Right ventricle myocardium superior (tissue), 1 donor: Measurements from ENCODE around the gene CYTH3. TPM values are rescaled to one million over a fixed set of nuclear protein-coding genes. Genes with fewer than 3 reads are reported as not detected.
"Not testable (repeated sequence)": the region's sequence is repeated elsewhere in the genome, so short reads cannot be mapped to it uniquely, and the experiment has no call there.

Experiments used
- ATAC-seq: fragments of 200-7000 bp; cut with Tn5 transposase; one replicate; pipeline ENCODE4 v1.9.1; 2020; ENCODE audit warnings: mild to moderate bottlenecking; ENCODE audit not compliant: poor library complexity
- DNase-seq: peaks from one replicate; pipeline ENCODE4 v3.0.0-alpha.2; 2020
- intact Hi-C: fragments of 100-400 bp; cut with DNase I; formaldehyde crosslinking; loops from one replicate; pipeline ENCODE4 v1.11.2; 2022
- long read RNA-seq: library from polyadenylated mRNA; unstranded; transcript quantifications from one replicate; pipeline ENCODE4 v2.0.0, GENCODE V29; 2021
- total RNA-seq: library from RNA; stranded (reverse); fragmentation: NEBNext Ultra II Directional; extraction: Animal tissue kit (Norgen Biotek cat#: 25700); gene quantifications from one replicate; pipeline ENCODE4 v1.2.1, GENCODE V29; 2021
- donor health status: DM: no; HTN: yes; CAD: no; lungs with severe emphysema.

Gene CYTH3, protein sequence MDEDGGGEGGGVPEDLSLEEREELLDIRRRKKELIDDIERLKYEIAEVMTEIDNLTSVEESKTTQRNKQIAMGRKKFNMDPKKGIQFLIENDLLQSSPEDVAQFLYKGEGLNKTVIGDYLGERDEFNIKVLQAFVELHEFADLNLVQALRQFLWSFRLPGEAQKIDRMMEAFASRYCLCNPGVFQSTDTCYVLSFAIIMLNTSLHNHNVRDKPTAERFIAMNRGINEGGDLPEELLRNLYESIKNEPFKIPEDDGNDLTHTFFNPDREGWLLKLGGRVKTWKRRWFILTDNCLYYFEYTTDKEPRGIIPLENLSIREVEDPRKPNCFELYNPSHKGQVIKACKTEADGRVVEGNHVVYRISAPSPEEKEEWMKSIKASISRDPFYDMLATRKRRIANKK
- 25.6 TPM for total RNA-seq
- long read RNA-seq, full-length matches to known transcripts: 77 of 112 reads
- long read RNA-seq, partial matches to known transcripts: 12 of 112 reads
- long read RNA-seq, other reads (novel, unspliced or antisense): 23 of 112 reads

GRCh38 chr7:6272481-6273323 lies at the start of gene CYTH3:
Gene CYTH3 (minus strand): TSS chr7:6272624. CDS start chr7:6272507, 117 bp downstream.
- peak; percentile 88 for DNase-seq
- peak; percentile 95 for ATAC-seq
- intact Hi-C loops: loop anchor here (5.0 kb wide), 1 partner anchor 110 kb away; no protein-coding TSS in a partner anchor

GRCh38 chr7:6320791-6321190 lies 48.4 kb upstream of the CYTH3 start:
- ATAC-seq (no peak), DNase-seq (peak; percentile 5)
- intact Hi-C loops: no loop called here

GRCh38 chr7:6317797-6318438 lies 45.5 kb upstream of the CYTH3 start:
- ATAC-seq (peak; percentile 91), DNase-seq (peak; percentile 82)
- intact Hi-C loops: no loop called here

GRCh38 chr7:6316226-6316625 lies 43.8 kb upstream of the CYTH3 start:
- DNase-seq: peak; percentile 5
- no peak for ATAC-seq
- intact Hi-C loops: no loop called here

GRCh38 chr7:6315746-6316145 lies 43.3 kb upstream of the CYTH3 start:
- ATAC-seq: no peak
- intact Hi-C loops: no loop called here
- peak; percentile 13 for DNase-seq

DNA sequence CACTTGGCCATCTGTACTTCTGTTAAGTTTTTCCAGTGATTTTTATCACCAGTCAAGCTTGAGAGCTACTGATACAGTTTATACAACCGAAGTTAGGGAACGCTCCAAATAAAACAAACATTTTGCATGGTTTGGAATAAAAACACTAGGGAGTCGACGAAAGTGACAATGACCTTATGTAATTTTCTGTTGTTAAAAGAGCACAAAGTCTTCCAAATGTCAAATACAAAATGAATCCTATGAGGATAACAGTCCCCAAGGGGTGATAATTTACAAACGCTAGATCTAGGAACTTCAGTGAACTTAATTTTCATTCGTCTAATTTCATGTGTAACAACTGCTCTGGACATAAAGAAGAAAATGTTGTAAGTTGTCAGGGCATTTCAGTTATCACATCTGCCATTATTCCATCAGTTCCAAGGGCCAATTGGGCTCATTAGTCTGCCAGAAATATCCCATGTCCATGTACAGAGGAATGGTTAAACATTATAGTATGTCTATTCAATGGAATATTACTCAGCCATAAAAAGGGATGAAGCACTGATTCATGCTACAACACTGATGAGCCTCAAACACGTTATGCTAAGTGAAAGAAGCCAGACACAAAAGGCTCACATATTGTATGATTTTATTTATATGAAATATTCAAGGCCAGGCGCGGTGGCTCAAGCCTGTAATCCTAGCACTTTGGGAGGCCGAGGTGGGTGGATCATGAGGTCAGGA lies 38.0 kb upstream of the CYTH3 start:
- ATAC-seq (no peak), DNase-seq (peak; percentile 6)
- intact Hi-C loops: loop anchor here (5.0 kb wide), 1 partner anchor 33 kb away; no protein-coding TSS in a partner anchor

DNA sequence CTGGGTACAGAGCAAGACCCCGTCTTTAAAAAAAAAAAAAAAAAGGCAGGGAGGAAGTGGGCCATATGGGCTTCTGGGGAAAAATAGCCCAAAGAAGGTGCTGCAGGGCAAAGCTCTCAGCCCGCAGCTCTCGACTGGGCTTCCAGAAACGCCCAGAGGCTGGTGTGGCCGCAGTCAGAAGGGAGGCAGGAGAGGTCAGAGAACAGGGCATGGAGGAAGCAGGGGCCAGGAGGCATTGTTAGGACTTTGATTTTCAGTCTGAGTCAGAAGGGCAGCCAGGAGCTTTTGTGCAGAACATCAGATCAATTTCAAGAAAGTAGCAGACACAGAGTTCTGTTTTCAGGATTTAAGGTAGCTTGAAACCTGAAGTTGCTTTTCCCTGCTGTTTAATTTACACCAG lies 35.3 kb upstream of the CYTH3 start:
- ATAC-seq (no peak), DNase-seq (peak; percentile 17)
- intact Hi-C loops: no loop called here

DNA sequence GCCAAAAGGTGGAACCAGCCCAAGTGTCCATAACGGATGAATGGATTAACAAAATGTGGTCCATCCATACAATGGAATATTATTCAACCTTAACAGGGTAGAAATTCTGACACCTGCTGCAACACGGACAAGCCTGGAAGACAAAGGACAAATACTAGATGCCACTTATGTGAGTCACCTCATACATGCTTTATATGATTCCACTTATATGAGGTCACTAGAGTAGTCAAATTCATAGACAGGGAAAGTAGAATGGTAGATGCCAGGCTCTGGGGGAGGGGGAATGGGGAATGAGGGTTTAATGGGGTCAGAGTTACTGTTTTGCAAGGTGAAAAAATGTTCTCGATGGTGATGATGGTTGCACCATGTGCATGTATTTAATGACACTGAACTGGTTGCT lies 34.0 kb upstream of the CYTH3 start:
- no peak for DNase-seq
- intact Hi-C loops: no loop called here
- ATAC-seq: no peak

GRCh38 chr7:6305330-6305729 lies 32.9 kb upstream of the CYTH3 start:
- DNase-seq (no peak), ATAC-seq (no peak)
- intact Hi-C loops: no loop called here

- ATAC-seq, intact Hi-C loops: not testable (repeated sequence)
- peak; percentile 0 for DNase-seq
These were observed 29.0 kb upstream of the CYTH3 start for GRCh38 chr7:6301446-6301845.

DNA sequence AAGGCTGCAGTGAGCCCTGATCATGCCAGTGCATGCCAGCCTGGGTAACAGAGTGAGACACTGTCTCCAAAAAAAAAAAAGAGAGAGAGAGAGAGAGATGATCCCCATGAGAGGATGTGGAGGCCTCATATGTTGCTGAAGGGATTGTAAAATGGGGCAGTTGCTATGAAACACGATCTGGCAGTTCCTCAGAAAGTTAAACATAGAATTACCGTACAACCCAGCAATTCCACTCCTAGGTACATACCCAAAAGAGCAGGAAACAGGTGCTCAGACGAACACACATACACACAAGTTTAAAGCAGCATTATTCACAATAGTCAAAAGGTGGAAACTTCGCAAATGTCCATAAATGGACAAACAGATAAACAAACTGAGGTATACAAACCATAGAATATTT lies 27.4 kb upstream of the CYTH3 start:
- DNase-seq: peak; percentile 7
- ATAC-seq: no peak
- intact Hi-C loops: no loop called here

DNA sequence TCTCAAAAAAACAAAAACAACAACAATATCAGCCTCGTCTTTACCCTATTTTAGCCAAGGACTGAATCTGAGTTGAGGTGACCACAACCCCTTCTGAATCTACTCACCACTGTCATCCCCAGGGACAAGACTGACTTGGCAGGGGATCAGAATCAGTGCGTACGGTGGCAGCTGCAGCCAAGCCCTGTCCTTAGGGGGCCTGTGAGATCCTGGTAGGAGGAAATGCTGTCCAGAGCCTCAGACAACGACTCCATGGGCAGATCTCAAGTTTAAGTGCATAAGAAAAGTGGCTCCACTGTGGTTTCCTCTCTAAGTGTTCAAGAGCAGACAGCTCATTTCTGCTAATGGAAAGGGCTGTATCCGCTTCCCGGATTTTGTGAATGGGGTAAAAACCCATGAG lies 22.4 kb upstream of the CYTH3 start:
- intact Hi-C loops: no loop called here
- ATAC-seq (no peak), DNase-seq (peak; percentile 39)

DNA sequence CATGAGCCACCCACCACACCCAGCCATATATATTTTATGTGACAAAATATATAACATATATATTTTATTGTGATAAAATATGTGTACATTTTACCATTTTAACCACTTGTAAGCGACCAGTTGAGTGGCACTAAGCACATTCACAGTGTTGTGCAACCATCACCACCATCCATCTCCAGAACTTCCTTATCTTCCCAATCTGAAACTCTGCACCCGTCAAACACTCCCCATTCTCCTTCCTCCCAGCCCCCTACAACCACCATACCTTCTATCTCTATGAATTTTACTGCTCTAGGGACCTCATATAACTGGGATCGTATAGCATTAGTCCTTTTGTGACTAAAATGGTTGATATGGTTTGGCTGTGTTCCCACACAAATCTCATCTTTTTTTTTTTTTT lies 20.8 kb upstream of the CYTH3 start:
- DNase-seq (no peak), ATAC-seq (no peak)

GRCh38 chr7:6291941-6292340 lies 19.5 kb upstream of the CYTH3 start:
- intact Hi-C loops, DNase-seq, ATAC-seq: not testable (repeated sequence)

More for the DNA sequence above, 20.8 kb upstream of the CYTH3 start:
- intact Hi-C loops: no loop called here

GRCh38 chr7:6291531-6291930 lies 19.1 kb upstream of the CYTH3 start:
- intact Hi-C loops: no loop called here
- DNase-seq (no peak), ATAC-seq (no peak)

DNA sequence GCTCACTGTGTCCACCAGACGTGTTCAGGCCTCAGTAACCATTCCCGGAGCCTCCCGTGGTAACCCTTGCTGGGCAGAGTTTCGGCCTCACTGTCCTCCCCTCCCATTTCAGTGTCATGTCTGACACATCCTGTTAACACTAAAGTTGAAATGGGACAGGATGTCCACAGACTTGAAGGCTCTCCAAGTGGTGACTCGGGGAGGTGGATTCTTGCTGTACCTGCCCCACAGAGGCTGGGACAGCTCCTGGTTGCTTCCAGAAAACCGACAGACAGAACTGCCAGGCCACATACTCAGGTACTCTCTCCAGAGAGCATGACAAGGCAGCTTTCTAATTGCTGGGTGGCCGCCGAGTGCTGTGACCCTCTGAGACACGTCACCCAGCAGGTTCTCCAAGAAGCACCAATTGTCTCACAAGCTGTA lies 17.9 kb upstream of the CYTH3 start:
- intact Hi-C loops: no loop called here
- DNase-seq: no peak
- no peak for ATAC-seq

GRCh38 chr7:6288270-6288860 lies 15.9 kb upstream of the CYTH3 start:
- intact Hi-C loops: no loop called here
- ATAC-seq (no peak), DNase-seq (no peak)

DNA sequence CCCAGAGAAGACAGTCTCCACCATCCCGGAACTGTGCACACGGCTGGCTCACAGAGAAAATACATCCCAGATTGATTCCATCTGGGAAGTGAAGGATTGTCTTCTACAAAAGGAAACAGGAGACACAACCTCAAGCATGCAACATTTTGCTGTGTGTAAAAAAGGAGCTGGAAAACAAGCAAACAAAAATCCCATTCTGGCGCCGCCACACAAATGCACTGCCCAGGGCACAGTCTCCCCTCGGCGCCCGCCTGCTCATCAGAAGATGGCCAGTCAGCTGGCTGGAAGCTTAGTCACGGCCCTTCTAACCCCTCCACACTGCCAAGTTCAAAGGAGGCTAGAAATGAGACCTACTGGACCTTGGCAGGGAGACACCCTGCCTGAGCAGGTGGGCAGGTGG lies 14.1 kb upstream of the CYTH3 start:
- DNase-seq (no peak), ATAC-seq (no peak)
- intact Hi-C loops: no loop called here
